ENCODE results near the gene AMIGO1. TPM values are rescaled to one million over a fixed set of nuclear protein-coding genes. Genes with fewer than 3 reads are reported as not detected.

The AMIGO1 gene
- total RNA-seq, 1 experiment from 2014 or later = 0.10 TPM

GRCh38 chr1:109542657-109543056 is 33.1 kb upstream of the AMIGO1 start:
- ChIA-PET RAD21 (ENCODE audit: low non-redundant PET in 1 of 2, low total read pairs in 2 of 2, uncharacterized antibody in 2 of 2, unreplicated experiment in 2 of 2) (no interaction called here), POLR2A (no interaction called here), CTCF (interaction anchor here (0.6 kb wide), 1 partner anchor 107 kb away, joined by 3 read pairs; no protein-coding TSS in a partner anchor)
- no peak overlapping the region for H3K4me3 ChIP-seq (replicated peaks in 1 of 2; ENCODE audit: low read depth in 1 of 2, low read length in 2 of 2)
- no peak overlapping the region for H3K9ac ChIP-seq (ENCODE audit: low read length)
- H3K9me3 ChIP-seq (ENCODE audit: control insufficient read depth in 1 of 2, insufficient read depth in 1 of 2, low read depth in 1 of 2, low read length in 2 of 2) = no peaks in the 10 kb centered on the region
- H3K4me2 ChIP-seq (ENCODE audit: low read length) = no peak overlapping the region
- ATAC-seq (no peak), DNase-seq (ENCODE audit: low read depth, low spot score) (no peak)
- peaks cover 8% of the 10 kb centered on the region for H3K79me2 ChIP-seq (ENCODE audit: insufficient read depth, low read length)
- H3K4me1 ChIP-seq (ENCODE audit: control insufficient read depth in 1 of 2, insufficient read depth in 2 of 2, low read length in 2 of 2) = peaks cover 7 to 13% of the 10 kb centered on the region in 2 experiments
- BruUV-seq (replicated peaks) = no TSS peak
- H4K20me1 ChIP-seq (ENCODE audit: insufficient read depth) = no peaks in the 10 kb centered on the region
- no peak overlapping the region for H2AFZ ChIP-seq (ENCODE audit: low read depth, low read length, poor library complexity, severe bottlenecking)
- H3K36me3 ChIP-seq (ENCODE audit: control insufficient read depth in 1 of 2, insufficient read depth in 2 of 2, low read length in 2 of 2) = no peaks in the 10 kb centered on the region
- no peaks in the 10 kb centered on the region for H3K27me3 ChIP-seq (ENCODE audit: insufficient read depth, low read length)
- no peaks in the 10 kb centered on the region for H3K9me2 ChIP-seq (ENCODE audit: insufficient read depth)
- intact Hi-C loops (cut with micrococcal nuclease) = no loop called here
- no peak overlapping the region for H3K27ac ChIP-seq (ENCODE audit: low read depth, low read length)
- no peak for TF ChIP-seq MAX (IDR thresholded peaks at IDR 0.05)
- no peak for TF ChIP-seq TCF7L2 (IDR thresholded peaks at IDR 0.05; ENCODE audit: borderline replicate concordance, extremely low read depth, insufficient read depth, insufficient read length)
- no peak for TF ChIP-seq CTCF (IDR thresholded peaks at IDR 0.05 in 2 of 3, conservative IDR thresholded peaks at IDR 0.05 in 1 of 3; ENCODE audit: borderline replicate concordance in 1 of 3, insufficient read depth in 1 of 3, low read depth in 2 of 3, low read length in 2 of 3)

GRCh38 chr1:109541102-109541501 is 31.6 kb upstream of the AMIGO1 start:
- no peaks in the 10 kb centered on the region for H3K79me2 ChIP-seq (ENCODE audit: insufficient read depth, low read length)
- TF ChIP-seq SIN3A (IDR thresholded peaks at IDR 0.05; ENCODE audit: low read depth) (no peak), ZBTB33 (IDR thresholded peaks at IDR 0.05; ENCODE audit: extremely low read depth, insufficient replicate concordance, low read length) (no peak), ZFX (IDR thresholded peaks at IDR 0.05) (no peak), EZH2phosphoT487 (IDR thresholded peaks at IDR 0.05; ENCODE audit: borderline replicate concordance) (no peak), ELF1 (IDR thresholded peaks at IDR 0.05; ENCODE audit: borderline replicate concordance, low read depth) (no peak), SRF (IDR thresholded peaks at IDR 0.05; ENCODE audit: low read depth) (no peak), ZNF274 (IDR thresholded peaks at IDR 0.05; ENCODE audit: low read depth, low read length) (no peak)
- TF ChIP-seq, protein P1, sequence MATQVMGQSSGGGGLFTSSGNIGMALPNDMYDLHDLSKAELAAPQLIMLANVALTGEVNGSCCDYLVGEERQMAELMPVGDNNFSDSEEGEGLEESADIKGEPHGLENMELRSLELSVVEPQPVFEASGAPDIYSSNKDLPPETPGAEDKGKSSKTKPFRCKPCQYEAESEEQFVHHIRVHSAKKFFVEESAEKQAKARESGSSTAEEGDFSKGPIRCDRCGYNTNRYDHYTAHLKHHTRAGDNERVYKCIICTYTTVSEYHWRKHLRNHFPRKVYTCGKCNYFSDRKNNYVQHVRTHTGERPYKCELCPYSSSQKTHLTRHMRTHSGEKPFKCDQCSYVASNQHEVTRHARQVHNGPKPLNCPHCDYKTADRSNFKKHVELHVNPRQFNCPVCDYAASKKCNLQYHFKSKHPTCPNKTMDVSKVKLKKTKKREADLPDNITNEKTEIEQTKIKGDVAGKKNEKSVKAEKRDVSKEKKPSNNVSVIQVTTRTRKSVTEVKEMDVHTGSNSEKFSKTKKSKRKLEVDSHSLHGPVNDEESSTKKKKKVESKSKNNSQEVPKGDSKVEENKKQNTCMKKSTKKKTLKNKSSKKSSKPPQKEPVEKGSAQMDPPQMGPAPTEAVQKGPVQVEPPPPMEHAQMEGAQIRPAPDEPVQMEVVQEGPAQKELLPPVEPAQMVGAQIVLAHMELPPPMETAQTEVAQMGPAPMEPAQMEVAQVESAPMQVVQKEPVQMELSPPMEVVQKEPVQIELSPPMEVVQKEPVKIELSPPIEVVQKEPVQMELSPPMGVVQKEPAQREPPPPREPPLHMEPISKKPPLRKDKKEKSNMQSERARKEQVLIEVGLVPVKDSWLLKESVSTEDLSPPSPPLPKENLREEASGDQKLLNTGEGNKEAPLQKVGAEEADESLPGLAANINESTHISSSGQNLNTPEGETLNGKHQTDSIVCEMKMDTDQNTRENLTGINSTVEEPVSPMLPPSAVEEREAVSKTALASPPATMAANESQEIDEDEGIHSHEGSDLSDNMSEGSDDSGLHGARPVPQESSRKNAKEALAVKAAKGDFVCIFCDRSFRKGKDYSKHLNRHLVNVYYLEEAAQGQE (IDR thresholded peaks at IDR 0.05; ENCODE audit: low read depth) = no peak
- no peak overlapping the region for H3K27ac ChIP-seq (ENCODE audit: low read depth, low read length)
- no peak overlapping the region for H3K9ac ChIP-seq (ENCODE audit: low read length)
- no peaks in the 10 kb centered on the region for H3K9me2 ChIP-seq (ENCODE audit: insufficient read depth)
- intact Hi-C loops (cut with micrococcal nuclease) = no loop called here
- no peak overlapping the region for H2AFZ ChIP-seq (ENCODE audit: low read depth, low read length, poor library complexity, severe bottlenecking)
- ATAC-seq (no peak), DNase-seq (ENCODE audit: low read depth, low spot score) (no peak)
- H3K36me3 ChIP-seq (ENCODE audit: control insufficient read depth in 1 of 2, insufficient read depth in 2 of 2, low read length in 2 of 2) = no peaks in the 10 kb centered on the region
- BruUV-seq (replicated peaks) = no TSS peak
- CTCF ChIA-PET = interaction anchor here (1.0 to 1.2 kb wide), 2 partner anchors 49 to 99 kb away, joined by 3 to 4 read pairs; no protein-coding TSS in a partner anchor
- POLR2A ChIA-PET = no interaction called here
- H3K9me3 ChIP-seq (ENCODE audit: control insufficient read depth in 1 of 2, insufficient read depth in 1 of 2, low read depth in 1 of 2, low read length in 2 of 2) = no peaks in the 10 kb centered on the region
- RAD21 ChIA-PET (ENCODE audit: low non-redundant PET in 1 of 2, low total read pairs in 2 of 2, uncharacterized antibody in 2 of 2, unreplicated experiment in 2 of 2) = interaction anchor here in 1 of 2 experiments (0.6 kb wide), 1 partner anchor 89 kb away, joined by 8 read pairs; no protein-coding TSS in a partner anchor
- H3K4me1 ChIP-seq (ENCODE audit: control insufficient read depth in 1 of 2, insufficient read depth in 2 of 2, low read length in 2 of 2) = no peaks in the 10 kb centered on the region
- H3K4me2 ChIP-seq (ENCODE audit: low read length) = no peak overlapping the region
- no peaks in the 10 kb centered on the region for H3K27me3 ChIP-seq (ENCODE audit: insufficient read depth, low read length)
- no peak overlapping the region for H3K4me3 ChIP-seq (replicated peaks in 1 of 2; ENCODE audit: low read depth in 1 of 2, low read length in 2 of 2)
- H4K20me1 ChIP-seq (ENCODE audit: insufficient read depth) = no peaks in the 10 kb centered on the region
